Measurements from ENCODE around the gene GSTM4.
A peak's percentile ranks its signal among the peaks of the same experiment; 100 is the strongest.

Gene GSTM4

DNA sequence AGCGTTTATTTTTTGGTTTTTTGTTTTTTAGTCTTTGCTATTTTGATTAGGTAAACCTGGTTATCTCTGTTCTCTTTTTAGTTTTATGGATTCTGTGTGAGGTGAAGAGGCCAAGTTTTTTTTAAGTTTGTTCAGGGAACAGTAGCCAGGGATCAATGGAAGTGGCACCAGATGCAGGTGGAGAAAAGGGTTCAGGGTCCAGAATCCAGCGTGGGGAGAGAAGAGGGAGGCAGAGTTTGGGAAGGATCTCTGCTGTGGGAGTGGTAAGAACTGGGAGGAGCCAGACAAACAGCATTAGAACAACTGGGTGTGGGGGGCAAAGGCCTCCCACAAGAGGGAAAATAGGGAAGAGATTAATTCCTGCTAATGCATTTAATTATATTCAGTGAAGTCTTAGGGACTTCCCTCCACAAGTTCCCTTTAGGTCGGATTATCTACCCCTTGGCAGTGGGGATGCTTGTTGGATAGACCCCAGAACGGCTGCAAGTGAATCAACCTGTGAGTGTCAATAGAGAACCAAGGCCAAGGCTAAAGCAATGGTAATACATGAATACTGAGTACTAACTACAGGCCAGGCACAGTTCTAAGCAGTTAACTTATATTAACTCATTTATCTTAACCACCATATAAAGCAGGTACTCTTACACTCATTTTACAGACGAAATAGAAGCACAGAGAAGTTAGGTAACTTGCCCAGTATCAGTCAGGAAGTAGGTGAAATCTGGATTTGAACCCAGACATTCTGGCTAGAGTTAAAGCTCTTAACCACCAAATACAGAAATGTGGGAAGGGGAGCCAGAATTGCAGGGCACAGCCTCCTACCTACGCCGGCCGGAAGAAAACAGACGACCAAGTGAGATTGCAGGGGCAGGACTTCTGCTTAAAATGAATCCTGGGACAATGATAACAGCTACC, 37.0 kb upstream of the GSTM4 start:
- H3K9ac ChIP-seq (ENCODE audit: low read depth in 1 of 2, low read length in 2 of 2): peak overlapping the region; percentile 3 to 86
- H3K4me1 ChIP-seq (ENCODE audit: control insufficient read depth in 2 of 2, insufficient read depth in 2 of 2, low read length in 2 of 2): peaks cover 27 to 35% of the 10 kb centered on the region in 2 donors
- no peaks in the 10 kb centered on the region for H3K36me3 ChIP-seq (ENCODE audit: control insufficient read depth in 2 of 2, insufficient read depth in 2 of 2, low read length in 2 of 2)
- no peaks in the 10 kb centered on the region for H3K27me3 ChIP-seq (ENCODE audit: control insufficient read depth in 2 of 2, insufficient read depth in 2 of 2, low read length in 2 of 2)
- H3K9me3 ChIP-seq (ENCODE audit: control insufficient read depth in 2 of 2, low read length in 2 of 2): no peaks in the 10 kb centered on the region
- H3K27ac ChIP-seq (ENCODE audit: low read depth in 2 of 2, low read length in 2 of 2): peak overlapping the region; percentile 80 to 85
- peak overlapping the region; percentile 82 to 94 for H3K4me3 ChIP-seq (ENCODE audit: low read length in 2 of 2)

DNA sequence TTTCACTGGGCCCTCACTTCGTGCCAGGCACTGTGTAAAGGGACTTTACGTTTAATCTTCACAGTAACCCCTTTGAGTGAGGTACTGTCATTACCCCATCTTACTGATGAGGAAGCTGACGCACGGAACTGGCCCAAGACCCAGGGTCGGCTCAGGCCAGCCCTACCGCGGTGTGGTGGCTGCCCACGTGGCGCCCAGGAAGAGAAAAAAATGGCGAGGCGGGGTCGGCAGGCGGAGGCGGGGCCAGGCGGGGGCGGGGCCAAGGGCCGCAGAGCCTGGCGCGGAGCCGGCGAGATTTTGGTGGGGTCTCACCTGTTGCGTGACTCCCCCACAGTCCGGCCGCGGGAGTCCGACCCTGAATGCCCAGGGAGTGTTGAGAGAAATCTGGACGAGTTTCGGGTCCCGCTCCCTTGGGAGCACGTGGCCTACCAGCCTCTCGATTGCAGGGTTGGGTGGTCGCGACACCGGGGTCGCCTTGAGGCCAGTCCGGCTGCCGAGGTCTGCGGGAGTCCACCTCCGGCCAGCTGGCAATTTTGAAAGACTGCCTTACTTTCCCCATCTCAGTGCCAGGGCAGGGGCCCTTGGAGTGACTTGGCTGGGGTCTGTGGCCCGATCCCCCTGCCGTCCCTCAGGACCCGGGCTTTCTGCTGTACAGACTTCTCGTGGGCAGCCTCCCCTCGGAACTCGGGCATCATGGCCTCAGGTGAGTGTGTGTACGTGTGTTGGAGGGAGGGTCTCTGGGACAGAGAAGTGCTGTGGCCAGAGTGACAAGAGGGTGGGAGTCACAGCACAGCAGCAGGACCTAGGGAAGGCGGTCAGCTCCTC, 36.1 kb upstream of the GSTM4 start, which contains the start of the genes AMPD2 and GNAT2:
Gene AMPD2, plus strand, starts transcription at position 262 of the 825 bp plus-strand sequence. CDS start 1,339 bp downstream, outside the sequence.
Gene GNAT2, minus strand, starts transcription at position 41 of the 825 bp plus-strand sequence. CDS start 6,746 bp downstream, outside the sequence.
- peak within 1 kb of the TSS; percentile 80 to 85 for H3K27ac ChIP-seq (ENCODE audit: low read depth in 2 of 2, low read length in 2 of 2)
- H3K9me3 ChIP-seq (ENCODE audit: control insufficient read depth in 2 of 2, low read length in 2 of 2): no peaks in the 10 kb centered on the region
- H3K4me1 ChIP-seq (ENCODE audit: control insufficient read depth in 2 of 2, insufficient read depth in 2 of 2, low read length in 2 of 2): peaks cover 27 to 35% of the 10 kb centered on the region in 2 donors
- H3K4me3 ChIP-seq (ENCODE audit: low read length in 2 of 2): peak within 1 kb of the TSS; percentile 82 to 94
- H3K9ac ChIP-seq (ENCODE audit: low read depth in 1 of 2, low read length in 2 of 2): peak within 1 kb of the TSS; percentile 86 to 89
- no peaks in the 10 kb centered on the region for H3K27me3 ChIP-seq (ENCODE audit: control insufficient read depth in 2 of 2, insufficient read depth in 2 of 2, low read length in 2 of 2)
- H3K36me3 ChIP-seq (ENCODE audit: control insufficient read depth in 2 of 2, insufficient read depth in 2 of 2, low read length in 2 of 2): no peaks in the 10 kb centered on the region

DNA sequence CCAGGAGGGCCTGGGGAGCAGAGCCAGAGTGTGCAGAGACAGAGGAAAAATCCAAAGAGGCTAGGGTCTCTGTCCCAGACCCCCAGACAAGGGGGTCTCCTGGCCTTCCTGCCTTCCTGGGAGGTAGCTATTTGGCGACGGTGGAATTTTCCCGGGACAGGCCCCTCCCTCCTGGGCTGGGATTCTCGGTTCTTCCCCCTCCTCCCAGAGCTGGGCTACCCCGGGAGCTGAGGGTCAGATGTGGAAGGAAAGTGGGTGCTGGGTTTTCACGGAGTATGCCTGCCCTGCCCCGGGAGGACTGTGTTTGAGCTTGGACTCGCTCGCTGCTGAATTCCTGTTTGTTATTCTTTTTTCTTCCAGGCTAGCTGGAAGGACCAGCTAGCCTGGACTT, 35.5 kb upstream of the GSTM4 start:
- Histone ChIP-seq H3K4me1 (ENCODE audit: control insufficient read depth in 2 of 2, insufficient read depth in 2 of 2, low read length in 2 of 2) (peaks cover 27 to 35% of the 10 kb centered on the region in 2 donors), H3K27me3 (ENCODE audit: control insufficient read depth in 2 of 2, insufficient read depth in 2 of 2, low read length in 2 of 2) (no peaks in the 10 kb centered on the region), H3K9ac (ENCODE audit: low read depth in 1 of 2, low read length in 2 of 2) (peak overlapping the region; percentile 86 to 89)

DNA sequence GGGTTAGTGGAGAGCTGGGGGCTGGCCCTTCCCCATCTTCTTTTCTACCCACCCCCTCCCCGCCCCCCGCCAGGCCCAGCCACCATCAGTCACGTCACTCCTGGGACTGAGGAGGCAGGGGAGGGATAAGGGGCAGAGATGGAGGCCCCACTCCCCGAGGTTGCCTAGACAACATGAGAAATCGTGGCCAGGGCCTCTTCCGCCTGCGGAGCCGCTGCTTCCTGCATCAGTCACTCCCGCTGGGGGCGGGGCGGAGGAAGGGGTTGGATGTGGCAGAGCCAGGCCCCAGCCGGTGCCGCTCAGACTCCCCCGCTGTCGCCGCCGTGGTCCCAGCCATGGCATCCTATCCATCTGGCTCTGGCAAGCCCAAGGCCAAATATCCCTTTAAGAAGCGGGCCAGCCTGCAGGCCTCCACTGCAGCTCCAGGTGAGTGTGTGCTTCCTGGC, 35.0 kb upstream of the GSTM4 start:
- H3K27ac ChIP-seq (ENCODE audit: low read depth in 2 of 2, low read length in 2 of 2): peak overlapping the region; percentile 80 to 85
- H3K4me1 ChIP-seq (ENCODE audit: control insufficient read depth in 2 of 2, insufficient read depth in 2 of 2, low read length in 2 of 2): peaks cover 27 to 35% of the 10 kb centered on the region in 2 donors
- H3K9ac ChIP-seq (ENCODE audit: low read depth in 1 of 2, low read length in 2 of 2): peak overlapping the region; percentile 86 to 89
- no peaks in the 10 kb centered on the region for H3K27me3 ChIP-seq (ENCODE audit: control insufficient read depth in 2 of 2, insufficient read depth in 2 of 2, low read length in 2 of 2)
- no peaks in the 10 kb centered on the region for H3K36me3 ChIP-seq (ENCODE audit: control insufficient read depth in 2 of 2, insufficient read depth in 2 of 2, low read length in 2 of 2)
- peak overlapping the region; percentile 82 to 94 for H3K4me3 ChIP-seq (ENCODE audit: low read length in 2 of 2)
- H3K9me3 ChIP-seq (ENCODE audit: control insufficient read depth in 2 of 2, low read length in 2 of 2): no peaks in the 10 kb centered on the region

More for the DNA sequence above, 35.5 kb upstream of the GSTM4 start:
- Histone ChIP-seq H3K9me3 (ENCODE audit: control insufficient read depth in 2 of 2, low read length in 2 of 2) (no peaks in the 10 kb centered on the region), H3K27ac (ENCODE audit: low read depth in 2 of 2, low read length in 2 of 2) (peak overlapping the region; percentile 80 to 85), H3K36me3 (ENCODE audit: control insufficient read depth in 2 of 2, insufficient read depth in 2 of 2, low read length in 2 of 2) (no peaks in the 10 kb centered on the region), H3K4me3 (ENCODE audit: low read length in 2 of 2) (peak overlapping the region; percentile 82 to 94)

DNA sequence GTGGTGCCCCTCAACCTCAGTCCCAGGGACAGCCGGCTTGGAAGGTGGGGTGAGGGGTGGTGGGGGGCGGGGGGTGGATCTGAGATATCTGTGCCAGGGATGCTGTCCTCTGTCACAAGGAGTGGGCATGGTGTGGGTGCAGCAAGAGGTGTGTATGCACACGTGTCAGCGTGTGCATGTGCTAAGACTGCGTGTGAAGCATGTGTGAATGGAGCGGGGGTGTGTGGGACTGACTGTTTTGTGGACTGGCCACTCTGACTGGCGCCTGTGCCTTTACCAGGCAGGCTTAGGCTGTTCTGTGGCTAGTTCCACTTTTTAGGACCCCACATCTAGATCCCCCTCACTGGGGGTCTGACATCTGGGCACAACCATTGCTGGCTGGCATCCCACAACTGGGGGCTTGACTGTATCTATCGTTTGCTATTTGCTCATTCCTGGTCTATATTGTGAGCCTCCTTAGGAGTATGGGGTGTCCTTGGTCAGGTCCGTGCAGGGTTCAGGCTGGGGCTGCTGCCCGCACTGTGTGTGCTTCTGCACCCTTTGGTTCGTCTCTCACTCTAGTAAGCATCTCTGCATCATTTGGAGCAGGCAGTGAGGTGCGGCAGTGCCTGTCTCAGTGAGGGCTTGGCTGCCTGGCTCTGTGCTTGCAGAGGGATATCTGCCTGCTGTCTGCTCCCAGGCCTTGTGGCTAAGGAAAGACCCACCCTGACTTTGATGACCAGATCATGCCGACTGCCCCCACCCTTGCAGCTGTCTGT, 34.3 kb upstream of the GSTM4 start:
- Histone ChIP-seq H3K27me3 (ENCODE audit: control insufficient read depth in 2 of 2, insufficient read depth in 2 of 2, low read length in 2 of 2) (no peaks in the 10 kb centered on the region), H3K4me3 (ENCODE audit: low read length in 2 of 2) (peak overlapping the region; percentile 82 to 94), H3K27ac (ENCODE audit: low read depth in 2 of 2, low read length in 2 of 2) (peak overlapping the region in 1 of 2 donors; percentile 85), H3K9ac (ENCODE audit: low read depth in 1 of 2, low read length in 2 of 2) (peak overlapping the region; percentile 60 to 61), H3K36me3 (ENCODE audit: control insufficient read depth in 2 of 2, insufficient read depth in 2 of 2, low read length in 2 of 2) (peaks cover 0 to under 1% of the 10 kb centered on the region in 2 donors), H3K9me3 (ENCODE audit: control insufficient read depth in 2 of 2, low read length in 2 of 2) (no peaks in the 10 kb centered on the region), H3K4me1 (ENCODE audit: control insufficient read depth in 2 of 2, insufficient read depth in 2 of 2, low read length in 2 of 2) (peaks cover 27 to 35% of the 10 kb centered on the region in 2 donors)

DNA sequence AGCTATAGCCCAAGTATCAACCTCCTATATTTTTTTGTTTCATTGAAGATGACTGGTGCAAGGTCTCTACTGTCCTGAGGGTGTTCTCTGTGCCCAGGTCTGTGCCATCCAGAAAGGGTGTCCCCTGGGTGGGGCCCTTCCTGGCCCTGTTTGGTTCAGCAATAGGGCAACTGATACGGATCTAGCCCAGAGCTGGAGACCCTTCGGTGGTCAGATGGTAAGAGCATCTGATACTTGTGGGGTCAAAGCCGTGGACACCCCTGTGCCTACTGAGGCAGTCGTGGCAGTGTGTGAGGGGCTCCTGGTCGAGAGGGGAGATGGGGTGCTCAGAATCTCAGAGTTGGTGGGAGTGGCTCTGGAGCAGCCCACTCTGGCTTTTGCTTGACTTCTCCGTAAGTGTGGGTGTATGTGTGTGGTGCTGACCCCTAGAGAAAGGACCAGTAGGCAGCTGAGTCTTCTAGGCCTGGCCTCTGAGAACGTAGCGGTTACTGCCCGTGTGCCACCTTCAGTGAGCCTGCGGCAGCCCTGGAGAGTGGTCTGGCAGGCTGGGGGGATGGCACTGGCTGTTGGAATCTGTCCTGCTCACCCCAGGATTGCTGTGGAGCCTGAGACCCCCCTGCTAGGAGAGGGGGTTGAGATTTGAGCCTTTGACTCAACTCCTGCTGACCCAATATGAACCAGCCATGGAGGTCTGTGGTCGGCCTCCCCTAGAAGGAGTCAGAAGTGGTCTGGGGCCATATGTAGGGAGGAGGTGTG, 33.6 kb upstream of the GSTM4 start:
- Histone ChIP-seq H3K9me3 (ENCODE audit: control insufficient read depth in 2 of 2, low read length in 2 of 2) (no peaks in the 10 kb centered on the region), H3K36me3 (ENCODE audit: control insufficient read depth in 2 of 2, insufficient read depth in 2 of 2, low read length in 2 of 2) (peaks cover 6 to 7% of the 10 kb centered on the region in 2 donors), H3K9ac (ENCODE audit: low read depth in 1 of 2, low read length in 2 of 2) (no peak overlapping the region), H3K4me1 (ENCODE audit: control insufficient read depth in 2 of 2, insufficient read depth in 2 of 2, low read length in 2 of 2) (peaks cover 27 to 35% of the 10 kb centered on the region in 2 donors), H3K27me3 (ENCODE audit: control insufficient read depth in 2 of 2, insufficient read depth in 2 of 2, low read length in 2 of 2) (no peaks in the 10 kb centered on the region), H3K4me3 (ENCODE audit: low read length in 2 of 2) (peak overlapping the region in 1 of 2 donors; percentile 94), H3K27ac (ENCODE audit: low read depth in 2 of 2, low read length in 2 of 2) (no peak overlapping the region)

DNA sequence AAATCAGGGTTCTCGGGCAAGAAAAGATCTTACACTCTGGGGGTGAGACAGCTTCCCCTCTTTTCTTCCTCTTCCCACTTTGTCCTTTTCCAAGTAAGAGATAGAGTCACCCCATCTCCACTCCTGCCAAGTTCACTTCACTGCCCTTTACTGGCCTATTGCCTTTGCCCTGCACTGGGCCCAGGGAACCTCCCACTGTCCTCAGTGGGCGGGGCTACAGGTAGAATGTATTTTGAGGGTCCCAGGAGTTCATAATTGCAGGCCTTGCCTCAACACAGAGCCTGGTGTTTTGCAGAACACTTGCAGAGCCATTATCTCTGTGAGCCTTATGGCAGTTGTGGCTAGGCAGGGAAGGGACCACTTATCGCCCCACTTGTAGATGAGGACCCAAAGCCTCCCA, 33.0 kb upstream of the GSTM4 start:
- no peak overlapping the region for H3K27ac ChIP-seq (ENCODE audit: low read depth in 2 of 2, low read length in 2 of 2)
- no peak overlapping the region for H3K4me3 ChIP-seq (ENCODE audit: low read length in 2 of 2)
- peaks cover 12 to 13% of the 10 kb centered on the region in 2 donors for H3K36me3 ChIP-seq (ENCODE audit: control insufficient read depth in 2 of 2, insufficient read depth in 2 of 2, low read length in 2 of 2)
- H3K27me3 ChIP-seq (ENCODE audit: control insufficient read depth in 2 of 2, insufficient read depth in 2 of 2, low read length in 2 of 2): no peaks in the 10 kb centered on the region
- H3K9ac ChIP-seq (ENCODE audit: low read depth in 1 of 2, low read length in 2 of 2): no peak overlapping the region
- H3K4me1 ChIP-seq (ENCODE audit: control insufficient read depth in 2 of 2, insufficient read depth in 2 of 2, low read length in 2 of 2): peaks cover 24 to 35% of the 10 kb centered on the region in 2 donors
- H3K9me3 ChIP-seq (ENCODE audit: control insufficient read depth in 2 of 2, low read length in 2 of 2): no peaks in the 10 kb centered on the region

DNA sequence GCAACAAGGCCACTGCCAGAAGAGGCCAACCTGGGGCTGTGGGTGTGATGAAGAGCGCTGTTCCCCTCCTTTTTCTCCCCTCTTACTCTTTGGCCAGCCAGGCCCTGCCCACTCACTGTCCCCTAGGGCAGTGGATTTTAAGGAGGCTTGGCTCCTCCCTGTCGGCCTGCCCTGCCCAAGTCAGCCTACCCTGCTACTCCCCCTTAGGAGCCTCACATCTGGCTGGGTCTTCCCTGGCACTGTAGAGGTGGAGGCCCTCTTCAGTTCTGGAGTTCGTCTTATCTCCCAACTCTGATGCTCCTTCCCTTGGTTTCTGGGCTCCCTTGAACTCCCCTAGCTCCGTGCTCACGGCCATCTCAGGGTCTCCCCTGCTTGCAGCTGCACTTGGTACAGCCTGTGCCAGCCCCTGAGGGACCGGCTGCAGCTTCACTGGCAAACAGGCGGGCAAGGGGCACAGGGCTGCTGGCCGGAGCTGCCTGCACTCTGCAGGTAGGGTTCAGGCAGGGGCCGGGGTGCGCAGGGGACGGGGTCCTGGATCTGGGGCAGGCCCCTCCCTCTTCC, 32.2 kb upstream of the GSTM4 start:
- Histone ChIP-seq H3K4me1 (ENCODE audit: control insufficient read depth in 2 of 2, insufficient read depth in 2 of 2, low read length in 2 of 2) (peaks cover 24 to 34% of the 10 kb centered on the region in 2 donors), H3K27ac (ENCODE audit: low read depth in 2 of 2, low read length in 2 of 2) (no peak overlapping the region)

More for the DNA sequence above, 32.2 kb upstream of the GSTM4 start:
- H3K4me3 ChIP-seq (ENCODE audit: low read length in 2 of 2): no peak overlapping the region
- H3K36me3 ChIP-seq (ENCODE audit: control insufficient read depth in 2 of 2, insufficient read depth in 2 of 2, low read length in 2 of 2): peaks cover 20% of the 10 kb centered on the region in 2 donors
- no peaks in the 10 kb centered on the region for H3K9me3 ChIP-seq (ENCODE audit: control insufficient read depth in 2 of 2, low read length in 2 of 2)
- H3K27me3 ChIP-seq (ENCODE audit: control insufficient read depth in 2 of 2, insufficient read depth in 2 of 2, low read length in 2 of 2): no peaks in the 10 kb centered on the region
- H3K9ac ChIP-seq (ENCODE audit: low read depth in 1 of 2, low read length in 2 of 2): no peak overlapping the region

Measured in mucosa of rectum (tissue), 2 donors.